T-helper 17 cell (primary cell): ENCODE results near the gene FTSJ1. TPM values are rescaled to one million over a fixed set of nuclear protein-coding genes. Genes with fewer than 3 reads are reported as not detected.
A peak's percentile ranks its signal among the peaks of the same experiment; 100 is the strongest.
"Not testable (repeated sequence)": the region's sequence is repeated elsewhere in the genome, so short reads cannot be mapped to it uniquely, and the experiment has no call there.

Experiments used
- ATAC-seq: fragments of 150-1000 bp; cut with Tn5 transposase; 2 replicates; pipeline ENCODE4 v1.10.0; 2021; ENCODE audit warnings: mild to moderate bottlenecking, moderate library complexity
- DNase-seq, 3 donors: peaks; one replicate each; pipeline versions ENCODE4 v3.0.0 to v3.0.0-alpha.2; 2020 to 2021
- H3K9me3 ChIP-seq: one replicate; pipeline ENCODE4 v1.7.0; 2013; ENCODE audit warnings: low read length, mild to moderate bottlenecking; ENCODE audit not compliant: control insufficient read depth, poor library complexity, severe bottlenecking
- H3K27ac Mint-ChIP-seq: one replicate; pipeline ENCODE4 v1.8.0; 2022; ENCODE audit warnings: mild to moderate bottlenecking, moderate library complexity, mixed read lengths
- H3K27me3 Mint-ChIP-seq: one replicate; pipeline ENCODE4 v1.8.0; 2022; ENCODE audit warnings: mixed read lengths
- H3K36me3 Mint-ChIP-seq: one replicate; pipeline ENCODE4 v1.8.0; 2022; ENCODE audit warnings: low read depth, mixed read lengths
- H3K4me1 Mint-ChIP-seq: one replicate; pipeline ENCODE4 v1.8.0; 2022; ENCODE audit warnings: mild to moderate bottlenecking, mixed read lengths
- H3K4me3 Mint-ChIP-seq: one replicate; pipeline ENCODE4 v1.8.0; 2022; ENCODE audit warnings: mild to moderate bottlenecking, moderate library complexity, mixed read lengths
- total RNA-seq, 4 donors: library from RNA in 2 of 4; stranded (reverse) in 2 of 4; gene quantifications; one replicate each; pipeline ENCODE4 v1.2.3 and lab custom pipeline; 2022 to 2026

FTSJ1 gene
- total RNA-seq, 2 donors from 2014 or later: 59.9 to 70.1 TPM

GRCh38 chrX:48512371-48512935 is 36.5 kb downstream of the FTSJ1 start:
- Mint-ChIP-seq H3K27ac (no peak overlapping the region), H3K27me3 (no peaks in the 10 kb centered on the region), H3K4me3 (peak overlapping the region; percentile 33), H3K4me1 (peaks cover 23% of the 10 kb centered on the region), H3K36me3 (peaks cover 3% of the 10 kb centered on the region)
- no peaks in the 10 kb centered on the region for H3K9me3 ChIP-seq
- ATAC-seq (no peak), DNase-seq (no peak)

- no peak for DNase-seq
- Mint-ChIP-seq H3K4me3 (no peak overlapping the region), H3K36me3 (peaks cover 3% of the 10 kb centered on the region), H3K27me3 (no peaks in the 10 kb centered on the region), H3K27ac (no peak overlapping the region), H3K4me1 (peaks cover 23% of the 10 kb centered on the region)
- no peak for ATAC-seq
- no peaks in the 10 kb centered on the region for H3K9me3 ChIP-seq
Measured at GRCh38 chrX:48513670-48514069, 37.7 kb downstream of the FTSJ1 start.

- no peak for ATAC-seq
- Mint-ChIP-seq H3K4me1 (peaks cover 24% of the 10 kb centered on the region), H3K4me3 (no peak overlapping the region)
Measured at GRCh38 chrX:48514126-48514806, 38.3 kb downstream of the FTSJ1 start.

DNA sequence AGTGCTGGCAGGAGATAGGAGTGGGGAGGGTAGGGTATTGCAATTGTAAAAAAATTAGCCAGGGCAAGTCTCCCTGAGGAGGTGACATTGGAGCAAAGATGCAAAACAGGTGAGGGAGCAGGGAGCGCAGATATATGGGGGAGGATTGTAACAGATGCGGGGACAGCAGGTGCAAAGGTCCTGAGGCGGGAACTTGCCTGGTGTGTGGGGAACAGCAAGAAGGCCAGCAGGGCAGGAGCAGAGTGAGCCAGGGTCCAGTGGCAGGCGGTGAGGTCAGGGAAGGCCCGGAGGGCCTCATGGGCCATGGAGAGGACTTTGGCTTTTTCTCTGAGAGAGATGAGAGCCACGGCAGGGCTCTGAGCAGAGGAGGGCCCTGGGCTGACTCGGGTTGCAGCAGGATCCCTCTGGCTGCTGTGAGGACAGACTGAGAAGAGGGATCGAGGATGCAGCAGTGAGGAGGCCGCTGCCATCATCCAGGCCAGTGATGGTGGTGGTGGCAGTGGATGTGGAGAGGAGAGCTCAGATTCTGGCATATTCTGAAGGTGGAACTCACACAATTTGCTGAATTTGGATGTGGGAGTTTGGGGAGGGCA is 39.0 kb downstream of the FTSJ1 start:
- H3K27ac Mint-ChIP-seq: no peak overlapping the region
- no peak for ATAC-seq
- H3K4me1 Mint-ChIP-seq: peaks cover 22% of the 10 kb centered on the region
- DNase-seq: no peak
- peaks cover 3% of the 10 kb centered on the region for H3K36me3 Mint-ChIP-seq
- no peak overlapping the region for H3K4me3 Mint-ChIP-seq
- H3K9me3 ChIP-seq: no peaks in the 10 kb centered on the region
- no peaks in the 10 kb centered on the region for H3K27me3 Mint-ChIP-seq

More at GRCh38 chrX:48514126-48514806, 38.3 kb downstream of the FTSJ1 start:
- Mint-ChIP-seq H3K27me3 (no peaks in the 10 kb centered on the region), H3K27ac (no peak overlapping the region), H3K36me3 (peaks cover 3% of the 10 kb centered on the region)
- H3K9me3 ChIP-seq: no peaks in the 10 kb centered on the region
- no peak for DNase-seq

- no peak overlapping the region for H3K4me3 Mint-ChIP-seq
- H3K9me3 ChIP-seq: no peaks in the 10 kb centered on the region
- peaks cover 22% of the 10 kb centered on the region for H3K4me1 Mint-ChIP-seq
- H3K27ac Mint-ChIP-seq: no peak overlapping the region
- no peak for ATAC-seq
- DNase-seq: no peak
- peaks cover 3% of the 10 kb centered on the region for H3K36me3 Mint-ChIP-seq
- H3K27me3 Mint-ChIP-seq: no peaks in the 10 kb centered on the region
Measured at GRCh38 chrX:48515842-48516241, 39.8 kb downstream of the FTSJ1 start.

- H3K9me3 ChIP-seq: no peaks in the 10 kb centered on the region
- Mint-ChIP-seq H3K27ac (no peak overlapping the region), H3K27me3 (no peaks in the 10 kb centered on the region), H3K36me3 (peaks cover 3% of the 10 kb centered on the region), H3K4me1 (peaks cover 24% of the 10 kb centered on the region), H3K4me3 (no peak overlapping the region)
- DNase-seq: no peak
- ATAC-seq: no peak
Measured at GRCh38 chrX:48516285-48516684, 40.3 kb downstream of the FTSJ1 start.

- H3K36me3 Mint-ChIP-seq: peaks cover 3% of the 10 kb centered on the region
- H3K4me1 Mint-ChIP-seq: peaks cover 23% of the 10 kb centered on the region
- H3K27me3 Mint-ChIP-seq: no peaks in the 10 kb centered on the region
- no peak overlapping the region for H3K27ac Mint-ChIP-seq
- H3K4me3 Mint-ChIP-seq: no peak overlapping the region
- no peaks in the 10 kb centered on the region for H3K9me3 ChIP-seq
- DNase-seq (no peak), ATAC-seq (no peak)
Measured at GRCh38 chrX:48516987-48517386, 41.0 kb downstream of the FTSJ1 start.

DNA sequence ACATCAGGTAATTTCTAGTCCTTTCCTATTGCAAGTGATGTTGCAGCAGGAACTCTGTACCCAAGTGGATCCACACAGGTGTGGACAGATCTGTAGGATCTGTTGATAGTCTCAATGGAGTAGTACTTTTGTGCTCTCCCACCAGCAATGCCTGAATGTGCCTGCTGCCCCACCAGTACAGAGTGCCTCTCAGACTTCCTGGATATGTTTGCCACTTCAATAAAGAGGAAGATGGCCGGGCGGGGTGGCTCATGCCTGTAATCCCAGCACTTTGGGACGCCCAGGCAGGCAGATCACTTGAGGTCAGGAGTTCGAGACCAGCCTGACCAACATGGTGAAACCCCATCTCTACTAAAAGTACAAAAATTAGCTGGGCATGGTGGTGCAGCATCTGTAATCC is 43.5 kb downstream of the FTSJ1 start:
- H3K9me3 ChIP-seq, H3K36me3 Mint-ChIP-seq, H3K27me3 Mint-ChIP-seq, H3K4me3 Mint-ChIP-seq, H3K27ac Mint-ChIP-seq, ATAC-seq, DNase-seq: not testable (repeated sequence)
- H3K4me1 Mint-ChIP-seq: peaks cover 21% of the 10 kb centered on the region

- Mint-ChIP-seq H3K4me3 (peak overlapping the region; percentile 86), H3K27ac (peak overlapping the region; percentile 95)
Measured at GRCh38 chrX:48520455-48520854, 44.5 kb downstream of the FTSJ1 start.

GRCh38 chrX:48520976-48521352 is 45.0 kb downstream of the FTSJ1 start:
- peaks cover 3% of the 10 kb centered on the region for H3K36me3 Mint-ChIP-seq
- H3K9me3 ChIP-seq: no peaks in the 10 kb centered on the region
- H3K4me1 Mint-ChIP-seq: peaks cover 21% of the 10 kb centered on the region
- no peaks in the 10 kb centered on the region for H3K27me3 Mint-ChIP-seq
- peak overlapping the region; percentile 86 for H3K4me3 Mint-ChIP-seq
- ATAC-seq (no peak), DNase-seq (no peak)
- H3K27ac Mint-ChIP-seq: peak overlapping the region; percentile 95

More at GRCh38 chrX:48520455-48520854, 44.5 kb downstream of the FTSJ1 start:
- DNase-seq (no peak), ATAC-seq (no peak)
- no peaks in the 10 kb centered on the region for H3K9me3 ChIP-seq
- H3K27me3 Mint-ChIP-seq: no peaks in the 10 kb centered on the region
- peaks cover 3% of the 10 kb centered on the region for H3K36me3 Mint-ChIP-seq
- peaks cover 21% of the 10 kb centered on the region for H3K4me1 Mint-ChIP-seq

GRCh38 chrX:48521353-48522243 is 45.6 kb downstream of the FTSJ1 start, which contains the start of gene EBP:
EBP (plus strand) TSS chrX:48521808; CDS start chrX:48523772, 1,964 bp downstream.
- peak; percentile 96 for ATAC-seq
- no peaks in the 10 kb centered on the region for H3K9me3 ChIP-seq
- peaks cover 18% of the 10 kb centered on the region for H3K4me1 Mint-ChIP-seq
- H3K36me3 Mint-ChIP-seq: peaks cover 3% of the 10 kb centered on the region
- peak within 1 kb of the TSS; percentile 95 for H3K27ac Mint-ChIP-seq
- no peaks in the 10 kb centered on the region for H3K27me3 Mint-ChIP-seq
- DNase-seq: peak; percentile 83 to 90 (median 89)
- peak within 1 kb of the TSS; percentile 86 for H3K4me3 Mint-ChIP-seq

DNA sequence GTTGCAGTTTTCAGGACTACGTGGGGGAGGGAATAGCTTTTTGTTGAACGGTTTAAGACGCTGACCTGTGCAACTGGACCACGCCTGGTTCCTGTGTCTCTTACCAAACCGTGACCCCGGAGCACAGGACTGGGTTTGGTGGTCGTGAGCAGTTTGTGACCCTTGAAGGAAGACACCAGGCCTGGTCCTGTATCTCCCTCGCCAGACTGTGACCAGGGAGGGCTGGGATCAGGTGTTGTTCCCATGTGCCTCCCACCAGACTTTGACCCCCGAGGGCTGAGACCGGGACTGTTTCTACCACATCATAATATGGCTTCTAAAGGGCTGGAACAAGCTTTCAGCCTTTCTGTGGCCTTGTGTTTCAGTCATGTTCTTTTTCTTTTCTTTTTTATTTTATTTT is 46.3 kb downstream of the FTSJ1 start:
- no peak for ATAC-seq
- no peaks in the 10 kb centered on the region for H3K9me3 ChIP-seq
- H3K27ac Mint-ChIP-seq: peak overlapping the region; percentile 95
- H3K36me3 Mint-ChIP-seq: peaks cover 4% of the 10 kb centered on the region
- no peaks in the 10 kb centered on the region for H3K27me3 Mint-ChIP-seq
- H3K4me3 Mint-ChIP-seq: peak overlapping the region; percentile 86
- peaks cover 14% of the 10 kb centered on the region for H3K4me1 Mint-ChIP-seq
- no peak for DNase-seq

DNA sequence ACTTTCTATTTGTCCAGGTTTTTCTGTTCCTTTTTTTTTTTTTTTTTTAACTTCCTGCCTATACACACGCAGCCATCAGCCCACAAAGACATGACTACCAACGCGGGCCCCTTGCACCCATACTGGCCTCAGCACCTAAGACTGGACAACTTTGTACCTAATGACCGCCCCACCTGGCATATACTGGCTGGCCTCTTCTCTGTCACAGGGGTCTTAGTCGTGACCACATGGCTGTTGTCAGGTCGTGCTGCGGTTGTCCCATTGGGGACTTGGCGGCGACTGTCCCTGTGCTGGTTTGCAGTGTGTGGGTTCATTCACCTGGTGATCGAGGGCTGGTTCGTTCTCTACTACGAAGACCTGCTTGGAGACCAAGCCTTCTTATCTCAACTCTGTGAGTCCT is 47.7 kb downstream of the FTSJ1 start:
- no peaks in the 10 kb centered on the region for H3K9me3 ChIP-seq
- Mint-ChIP-seq H3K4me3 (peak overlapping the region; percentile 74), H3K27ac (no peak overlapping the region), H3K27me3 (no peaks in the 10 kb centered on the region), H3K4me1 (peaks cover 14% of the 10 kb centered on the region), H3K36me3 (peaks cover 6% of the 10 kb centered on the region)
- no peak for DNase-seq
- no peak for ATAC-seq
